Epithelial cell of proximal tubule (primary cell): Measurements from ENCODE around the gene RPL21. TPM values are rescaled to one million over a fixed set of nuclear protein-coding genes. Genes with fewer than 3 reads are reported as not detected.
"Not testable (repeated sequence)": the region's sequence is repeated elsewhere in the genome, so short reads cannot be mapped to it uniquely, and the experiment has no call there.

Experiments
- DNase-seq: peaks from one replicate; pipeline ENCODE4 v3.0.0-alpha.2; 2011; ENCODE audit warnings: low read depth
- H3K4me3 ChIP-seq: 2 replicates; pipeline ENCODE4 v1.5.1; 2011; ENCODE audit warnings: low read depth, mild to moderate bottlenecking, low read length
- CTCF ChIP-seq: conservative IDR thresholded peaks from 2 replicates; pipeline ENCODE4 v1.5.1; 2012; ENCODE audit warnings: low read depth, mild to moderate bottlenecking, low read length
- total RNA-seq: library from RNA; depleted of rRNA; stranded (reverse); fragments of >200 nt; gene quantifications from 2 replicates; pipeline ENCODE4 v1.2.3, GENCODE V29; 2015

Gene RPL21
- total RNA-seq, 1 donor from 2014 or later: 1,691 TPM

- no peak for TF ChIP-seq CTCF
- DNase-seq: no peak
These were observed 44.3 kb downstream of the RPL21 start for GRCh38 chr13:27295660-27296059.

GRCh38 chr13:27296496-27296895 is 45.1 kb downstream of the RPL21 start:
- no peak overlapping the region for H3K4me3 ChIP-seq
- no peak for TF ChIP-seq CTCF
- DNase-seq: no peak

More at GRCh38 chr13:27295660-27296059, 44.3 kb downstream of the RPL21 start:
- H3K4me3 ChIP-seq: no peak overlapping the region

- no peak for TF ChIP-seq CTCF
- no peak for DNase-seq
- H3K4me3 ChIP-seq: no peak overlapping the region
These were observed 47.5 kb downstream of the RPL21 start for GRCh38 chr13:27298849-27299248.

- H3K4me3 ChIP-seq, DNase-seq: not testable (repeated sequence)
These were observed 49.0 kb downstream of the RPL21 start for GRCh38 chr13:27300406-27300805.

GRCh38 chr13:27300941-27301586 is 49.7 kb downstream of the RPL21 start:
- no peak for TF ChIP-seq CTCF
- H3K4me3 ChIP-seq: no peak overlapping the region
- no peak for DNase-seq

- no peak for TF ChIP-seq CTCF
- no peak overlapping the region for H3K4me3 ChIP-seq
- DNase-seq: no peak
These were observed 51.4 kb downstream of the RPL21 start for GRCh38 chr13:27302643-27303262.

- no peak for DNase-seq
These were observed 52.7 kb downstream of the RPL21 start for GRCh38 chr13:27304099-27304498.

More at GRCh38 chr13:27304099-27304498, 52.7 kb downstream of the RPL21 start:
- H3K4me3 ChIP-seq: no peak overlapping the region
- no peak for TF ChIP-seq CTCF
